Endothelial cell of umbilical vein (primary cell): ENCODE results near the gene TAPBPL. TPM values are rescaled to one million over a fixed set of nuclear protein-coding genes. Genes with fewer than 3 reads are reported as not detected.

Source experiments
- BruUV-seq: library from RNA; stranded (reverse); fragments of 400-500 nt; replicated peaks from 2 replicates; lab custom pipeline; 2021; lab: Mats Ljungman, UMichigan
- CTCF ChIA-PET: fragments of 300-600, 350-600 bp; sonication (Branson Sonifier 250); formaldehyde crosslinking; loops from one replicate; lab custom pipeline; 2021; ENCODE audit warnings: antibody characterized with exemption, inconsistent platforms; lab: Charles Lee
- POLR2A ChIA-PET: fragments of 300-600, 350-600 bp; sonication (Branson Sonifier 250); formaldehyde crosslinking; loops from one replicate; lab custom pipeline; 2021; ENCODE audit warnings: antibody characterized with exemption, inconsistent platforms; lab: Charles Lee
- DNase-seq: peaks from one replicate; pipeline ENCODE4 v3.0.0-alpha.2; 2011; ENCODE audit warnings: low read depth, low spot score
- FAIRE-seq: peaks from 2 replicates; lab custom pipeline; 2011; peaks lifted over from hg19 to GRCh38; lab: Jason Lieb, UNC
- H2AFZ ChIP-seq: 2 replicates; pipeline ENCODE4 v1.6.0; 2012; ENCODE audit warnings: low read depth, low read length, control low read depth, inconsistent platforms
- H3K27ac ChIP-seq: 2 replicates; pipeline ENCODE4 v1.5.1; 2011; ENCODE audit warnings: low read depth, mild to moderate bottlenecking, control low read depth, low read length, moderate library complexity; ENCODE audit not compliant: insufficient read depth
- H3K27me3 ChIP-seq, 2 experiments: 2 replicates each; pipeline versions ENCODE4 v1.6.0 to v1.6.1; 2011; ENCODE audit warnings: low read length in 2 of 2, mixed read lengths in 1 of 2; ENCODE audit not compliant: control insufficient read depth in 2 of 2, insufficient read depth in 2 of 2
- H3K36me3 ChIP-seq, 2 experiments: 2 replicates in 1 of 2; 3 replicates in 1 of 2; pipeline ENCODE4 v1.5.1; 2011; ENCODE audit warnings: low read length in 2 of 2, mild to moderate bottlenecking in 1 of 2, moderate library complexity in 1 of 2; ENCODE audit not compliant: control insufficient read depth in 2 of 2, insufficient read depth in 2 of 2; ENCODE audit errors: extremely low read depth in 1 of 2
- H3K4me1 ChIP-seq: 3 replicates; pipeline ENCODE4 v1.5.1; 2011; ENCODE audit warnings: mild to moderate bottlenecking, low read length; ENCODE audit not compliant: control insufficient read depth, insufficient read depth; ENCODE audit errors: extremely low read depth
- H3K4me2 ChIP-seq: 2 replicates; pipeline ENCODE4 v1.6.1; 2011; ENCODE audit warnings: low read length, control low read depth, mixed read lengths; ENCODE audit not compliant: insufficient read depth
- H3K4me3 ChIP-seq, 3 experiments: fragments of 200-600 bp in 1 of 3; sonication (generic), shearing (Covaris generic) in 1 of 3; replicated peaks in 1 of 3; 2 replicates each; pipeline ENCODE4 v1.5.1; 2011 to 2016; ENCODE audit warnings: control low read depth in 3 of 3, low read length in 3 of 3, mild to moderate bottlenecking in 2 of 3, inconsistent platforms in 1 of 3, low read depth in 1 of 3, moderate library complexity in 1 of 3; ENCODE audit not compliant: insufficient read depth in 1 of 3
- H3K79me2 ChIP-seq: 2 replicates; pipeline ENCODE4 v1.6.0; 2012; ENCODE audit warnings: low read length, inconsistent platforms; ENCODE audit not compliant: control insufficient read depth, insufficient read depth
- H3K9ac ChIP-seq: replicated peaks from 2 replicates; pipeline ENCODE3; 2011; ENCODE audit warnings: low read length, control low read depth; ENCODE audit not compliant: insufficient read depth; ENCODE audit errors: extremely low read depth
- H3K9me1 ChIP-seq: replicated peaks from 3 replicates; pipeline ENCODE4 v1.6.0; 2011; ENCODE audit warnings: mild to moderate bottlenecking, low read length; ENCODE audit not compliant: control insufficient read depth, insufficient read depth; ENCODE audit errors: extremely low read depth
- H3K9me3 ChIP-seq: replicated peaks from 2 replicates; pipeline ENCODE4 v1.5.1; 2012; ENCODE audit warnings: low read length, inconsistent platforms; ENCODE audit not compliant: control insufficient read depth, insufficient read depth
- H4K20me1 ChIP-seq: replicated peaks from 2 replicates; pipeline ENCODE3; 2011; ENCODE audit warnings: mild to moderate bottlenecking, low read length; ENCODE audit not compliant: control insufficient read depth, insufficient read depth; ENCODE audit errors: extremely low read depth
- EZH2 ChIP-seq: IDR thresholded peaks from 2 replicates; pipeline ENCODE4 v1.6.1; 2012; ENCODE audit warnings: borderline replicate concordance, low read depth, mild to moderate bottlenecking, moderate library complexity, low read length, inconsistent platforms; ENCODE audit not compliant: severe bottlenecking
- FOS ChIP-seq: IDR thresholded peaks from 2 replicates; pipeline ENCODE4 v1.6.1; 2011; ENCODE audit warnings: mild to moderate bottlenecking, low read length, moderate library complexity, borderline replicate concordance; ENCODE audit not compliant: insufficient read depth
- GATA2 ChIP-seq: IDR thresholded peaks from 2 replicates; pipeline ENCODE4 v1.7.0; 2011; ENCODE audit warnings: low read depth, mild to moderate bottlenecking, moderate library complexity, mixed read lengths, low read length; ENCODE audit not compliant: insufficient read length, insufficient read depth
- JUN ChIP-seq: IDR thresholded peaks from 2 replicates; pipeline ENCODE4 v1.6.1; 2011; ENCODE audit warnings: borderline replicate concordance, low read depth; ENCODE audit not compliant: insufficient read length, insufficient read depth
- MYC ChIP-seq: IDR thresholded peaks from one replicate; pipeline ENCODE4 v1.6.1; 2011; ENCODE audit warnings: mild to moderate bottlenecking, low read depth, low read length
- POLR2A ChIP-seq: IDR thresholded peaks from 2 replicates; pipeline ENCODE4 v1.6.1; 2012; ENCODE audit warnings: low read depth, mild to moderate bottlenecking, control low read depth, low read length
- POLR2AphosphoS5 ChIP-seq: IDR thresholded peaks from 2 replicates; pipeline ENCODE4 v1.6.1; 2012; ENCODE audit warnings: low read depth, mild to moderate bottlenecking, control low read depth, low read length, moderate library complexity; ENCODE audit not compliant: insufficient read depth
- dilution Hi-C: fragments of 300-500 bp; cut with MboI; formaldehyde crosslinking; loops from one replicate; pipeline ENCODE4 v1.15.0; 2019; ENCODE audit warnings: low sequenced_read_pairs; ENCODE audit not compliant: extremely low pct_ligation_motif_present
- intact Hi-C: fragments of 100-400 bp; cut with micrococcal nuclease; formaldehyde crosslinking; loops from one replicate; pipeline ENCODE4 v1.10.0; 2022
- polyA plus RNA-seq, 4 experiments: library from polyadenylated mRNA; depleted of rRNA in 3 of 4; stranded (reverse) in 3 of 4; unstranded in 1 of 4; fragments of >200 nt; gene quantifications; 2 replicates each; pipeline versions ENCODE4 v1.2.1 to v1.2.3, GENCODE V29; 2011 to 2012; ENCODE audit warnings: missing spikeins in 1 of 4
- total RNA-seq: library from RNA; stranded (reverse); gene quantifications from 2 replicates; pipeline ENCODE4 v1.2.3, GENCODE V29; 2021
- TF ChIP-seq, protein P1 (sequence below): IDR thresholded peaks from 2 replicates; pipeline ENCODE4 v1.6.1; 2011; ENCODE audit not compliant: insufficient read depth, insufficient read length
- TF ChIP-seq, protein P2 (sequence below), 2 donors: IDR thresholded peaks; 1 replicate in 1 of 2; 2 replicates in 1 of 2; pipeline ENCODE4 v1.5.1; 2011; ENCODE audit warnings: low read length in 2 of 2, mild to moderate bottlenecking in 2 of 2, moderate library complexity in 2 of 2, control low read depth in 1 of 2, inconsistent platforms in 1 of 2, low read depth in 1 of 2; ENCODE audit not compliant: insufficient read depth in 1 of 2; ENCODE audit errors: extremely low read depth in 1 of 2

Gene TAPBPL
- total and polyA plus RNA-seq, 2 donors (not counting 3 experiments of a cell fraction or from before 2014, with no cell fraction given): 11.7 to 28.6 TPM

DNA sequence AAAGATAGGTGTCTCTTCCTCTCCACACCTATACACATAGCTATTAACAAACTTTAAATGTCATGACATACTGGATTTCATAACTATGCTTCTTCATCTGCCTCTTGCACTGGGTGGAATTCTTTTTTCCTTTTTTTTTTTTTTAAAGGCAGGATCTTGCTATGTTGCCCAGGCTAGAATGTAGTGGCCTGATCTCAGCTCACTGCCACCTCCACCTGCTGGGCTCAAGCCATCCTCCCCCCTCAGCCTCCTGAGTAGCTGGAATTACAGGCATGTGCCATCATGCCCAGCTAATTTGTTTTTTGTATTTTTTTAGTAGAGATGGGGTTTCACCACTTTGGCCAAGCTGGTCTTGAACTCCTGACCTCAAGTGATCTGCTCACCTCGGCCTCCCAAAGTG lies 36.4 kb downstream of the TAPBPL start:
- DNase-seq: no peak
- peaks cover 0 to 3% of the 10 kb centered on the region in 2 experiments for H3K36me3 ChIP-seq
- POLR2A ChIA-PET: interaction anchor here (0.9 kb wide), 1 partner anchor 29 kb away, joined by 3 read pairs; no protein-coding TSS in a partner anchor
- H3K9me3 ChIP-seq: no peaks in the 10 kb centered on the region
- TF ChIP-seq EZH2 (no peak), POLR2A (no peak)
- no peak for FAIRE-seq
- intact Hi-C loops: no loop called here
- peaks cover 5% of the 10 kb centered on the region for H3K4me1 ChIP-seq
- no peak overlapping the region for H2AFZ ChIP-seq
- H4K20me1 ChIP-seq: no peaks in the 10 kb centered on the region
- H3K4me3 ChIP-seq: no peak overlapping the region
- peaks cover 9% of the 10 kb centered on the region for H3K79me2 ChIP-seq
- H3K27me3 ChIP-seq: no peaks in the 10 kb centered on the region
- no peak overlapping the region for H3K9ac ChIP-seq
- no TSS peak for BruUV-seq
- dilution Hi-C loops: no loop called here
- H3K27ac ChIP-seq: no peak overlapping the region
- no peak overlapping the region for H3K4me2 ChIP-seq
- no peaks in the 10 kb centered on the region for H3K9me1 ChIP-seq
- CTCF ChIA-PET: interaction anchor here (1.6 to 2.0 kb wide), 2 partner anchors 22 to 23 kb away, joined by 4 to 7 read pairs; no protein-coding TSS in a partner anchor

DNA sequence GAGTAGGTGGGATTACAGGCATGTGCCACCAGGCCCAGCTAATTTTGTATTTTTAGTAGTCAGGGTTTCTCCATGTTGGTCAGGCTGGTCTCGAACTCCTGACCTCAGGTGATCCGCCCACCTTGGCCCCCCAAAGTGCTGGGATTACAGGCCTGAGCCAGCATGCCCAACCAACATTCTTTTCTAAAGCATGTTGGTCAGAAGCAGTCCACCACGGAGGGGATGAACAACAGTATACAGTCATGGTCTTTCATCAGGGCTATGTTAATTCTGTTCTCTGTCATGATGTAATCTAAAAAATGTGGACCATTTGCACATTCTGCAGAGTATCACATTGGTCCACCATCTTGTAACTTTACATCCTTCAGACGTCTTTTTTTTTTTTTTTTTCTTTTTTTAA lies 37.6 kb downstream of the TAPBPL start:
- CTCF ChIA-PET: interaction anchor here (1.6 kb wide), 1 partner anchor 23 kb away, joined by 4 read pairs; no protein-coding TSS in a partner anchor

More for the DNA sequence above, 37.6 kb downstream of the TAPBPL start:
- BruUV-seq: no TSS peak
- POLR2A ChIA-PET: interaction anchor here (0.7 kb wide), 1 partner anchor 159 kb away, joined by 6 read pairs; no protein-coding TSS in a partner anchor
- no peaks in the 10 kb centered on the region for H3K27me3 ChIP-seq
- DNase-seq (no peak), FAIRE-seq (no peak)
- H3K9ac ChIP-seq: no peak overlapping the region
- no peak overlapping the region for H3K4me3 ChIP-seq
- H3K36me3 ChIP-seq: peaks cover 0 to 3% of the 10 kb centered on the region in 2 experiments
- H3K9me3 ChIP-seq: no peaks in the 10 kb centered on the region
- no peak overlapping the region for H3K4me2 ChIP-seq
- H3K9me1 ChIP-seq: no peaks in the 10 kb centered on the region
- no peak overlapping the region for H3K27ac ChIP-seq
- peaks cover 8% of the 10 kb centered on the region for H3K4me1 ChIP-seq
- H3K79me2 ChIP-seq: peaks cover 9% of the 10 kb centered on the region
- TF ChIP-seq EZH2: no peak
- TF ChIP-seq JUN: no peak
- TF ChIP-seq FOS: no peak
- no peak for TF ChIP-seq MYC
- TF ChIP-seq, protein P1, sequence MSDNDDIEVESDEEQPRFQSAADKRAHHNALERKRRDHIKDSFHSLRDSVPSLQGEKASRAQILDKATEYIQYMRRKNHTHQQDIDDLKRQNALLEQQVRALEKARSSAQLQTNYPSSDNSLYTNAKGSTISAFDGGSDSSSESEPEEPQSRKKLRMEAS: no peak
- no peak for TF ChIP-seq POLR2A
- no peak for TF ChIP-seq POLR2AphosphoS5
- TF ChIP-seq, protein P2, sequence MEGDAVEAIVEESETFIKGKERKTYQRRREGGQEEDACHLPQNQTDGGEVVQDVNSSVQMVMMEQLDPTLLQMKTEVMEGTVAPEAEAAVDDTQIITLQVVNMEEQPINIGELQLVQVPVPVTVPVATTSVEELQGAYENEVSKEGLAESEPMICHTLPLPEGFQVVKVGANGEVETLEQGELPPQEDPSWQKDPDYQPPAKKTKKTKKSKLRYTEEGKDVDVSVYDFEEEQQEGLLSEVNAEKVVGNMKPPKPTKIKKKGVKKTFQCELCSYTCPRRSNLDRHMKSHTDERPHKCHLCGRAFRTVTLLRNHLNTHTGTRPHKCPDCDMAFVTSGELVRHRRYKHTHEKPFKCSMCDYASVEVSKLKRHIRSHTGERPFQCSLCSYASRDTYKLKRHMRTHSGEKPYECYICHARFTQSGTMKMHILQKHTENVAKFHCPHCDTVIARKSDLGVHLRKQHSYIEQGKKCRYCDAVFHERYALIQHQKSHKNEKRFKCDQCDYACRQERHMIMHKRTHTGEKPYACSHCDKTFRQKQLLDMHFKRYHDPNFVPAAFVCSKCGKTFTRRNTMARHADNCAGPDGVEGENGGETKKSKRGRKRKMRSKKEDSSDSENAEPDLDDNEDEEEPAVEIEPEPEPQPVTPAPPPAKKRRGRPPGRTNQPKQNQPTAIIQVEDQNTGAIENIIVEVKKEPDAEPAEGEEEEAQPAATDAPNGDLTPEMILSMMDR (IDR thresholded peaks at IDR 0.05; ENCODE audit: extremely low read depth in 1 of 2, insufficient read depth in 1 of 2, low read depth in 1 of 2, low read length in 2 of 2): no peak
- no peak for TF ChIP-seq GATA2
- dilution Hi-C loops: no loop called here
- intact Hi-C loops: no loop called here
- no peak overlapping the region for H2AFZ ChIP-seq
- no peaks in the 10 kb centered on the region for H4K20me1 ChIP-seq
